K562 (cell line): Measurements from ENCODE around the gene CNTN5. TPM values are rescaled to one million over a fixed set of nuclear protein-coding genes. Genes with fewer than 3 reads are reported as not detected.

Experiments used
- ATAC-seq: fragments of 200-7000 bp; cut with Tn5 transposase; 3 replicates; pipeline ENCODE4 v1.9.1; 2020; ENCODE audit warnings: moderate library complexity
- BruUV-seq: library from RNA; stranded (reverse); fragments of 400-500 nt; replicated peaks from 2 replicates; lab custom pipeline; 2021; lab: Mats Ljungman, UMichigan
- CTCF ChIA-PET: fragments of 300-600 bp; formaldehyde crosslinking; extraction: SDS; loops from one replicate; lab custom pipeline; 2021; ENCODE audit warnings: low intra/inter-chr PET ratio; lab: Yijun Ruan, JAX
- POLR2A ChIA-PET: fragments of 300-600, 350-650 bp; sonication (Branson Sonifier 250); formaldehyde crosslinking; extraction: SDS; loops from one replicate; lab custom pipeline; 2021; ENCODE audit warnings: antibody characterized with exemption, inconsistent platforms; lab: Yijun Ruan, JAX
- DNase-seq, 4 experiments: peaks; one replicate each; pipeline versions ENCODE4 v3.0.0 to v3.0.0-alpha.2; 2011 to 2018; ENCODE audit warnings: low spot score in 3 of 4, mixed read lengths in 3 of 4; ENCODE audit errors: extremely low read depth in 1 of 4
- FAIRE-seq: peaks from 2 replicates; lab custom pipeline; 2011; peaks lifted over from hg19 to GRCh38; lab: Jason Lieb, UNC
- H2AFZ ChIP-seq: 2 replicates; pipeline ENCODE4 v1.6.0; 2011; ENCODE audit warnings: low read depth, low read length, control low read depth, inconsistent platforms
- H3K27ac ChIP-seq: fragments of 200-600 bp; 3 replicates; pipeline ENCODE4 v1.8.0; 2011; ENCODE audit warnings: low read depth, mild to moderate bottlenecking, control low read depth, inconsistent platforms, low read length, moderate library complexity, mixed read lengths; ENCODE audit errors: extremely low read depth
- H3K27me3 ChIP-seq, 2 experiments: fragments of 300-600 bp in 1 of 2; 2 replicates in 1 of 2; 3 replicates in 1 of 2; pipeline versions ENCODE4 v1.6.0 to v1.8.0; 2011; ENCODE audit warnings: inconsistent platforms in 2 of 2, low read length in 2 of 2, mild to moderate bottlenecking in 1 of 2, mixed read lengths in 1 of 2, moderate library complexity in 1 of 2; ENCODE audit not compliant: control insufficient read depth in 2 of 2, insufficient read depth in 2 of 2
- H3K36me3 ChIP-seq: fragments of 300-600 bp; 3 replicates; pipeline ENCODE4 v1.8.0; 2011; ENCODE audit warnings: mild to moderate bottlenecking, low read length, inconsistent platforms; ENCODE audit not compliant: control insufficient read depth, insufficient read depth
- H3K4me1 ChIP-seq, 2 experiments: fragments of 200-600 bp in 1 of 2; replicated peaks in 1 of 2; 2 replicates in 1 of 2; 3 replicates in 1 of 2; pipeline versions ENCODE4 v1.5.1 to v1.8.0; 2011; ENCODE audit warnings: inconsistent platforms in 2 of 2, low read length in 2 of 2, mild to moderate bottlenecking in 1 of 2, mixed read lengths in 1 of 2, moderate library complexity in 1 of 2; ENCODE audit not compliant: control insufficient read depth in 2 of 2, insufficient read depth in 2 of 2
- H3K4me2 ChIP-seq: 2 replicates; pipeline ENCODE4 v1.6.1; 2011; ENCODE audit warnings: low read length, control low read depth, inconsistent platforms, mixed read lengths; ENCODE audit not compliant: insufficient read depth
- H3K4me3 ChIP-seq: fragments of 200-600 bp; sonication (generic), shearing (Covaris generic); 2 replicates; pipeline ENCODE4 v1.5.1; 2016; ENCODE audit warnings: control low read depth, inconsistent platforms
- H3K79me2 ChIP-seq: fragments of 200-600 bp; 3 replicates; pipeline ENCODE4 v1.8.0; 2011; ENCODE audit warnings: low read length, inconsistent platforms; ENCODE audit not compliant: control insufficient read depth, insufficient read depth
- H3K9ac ChIP-seq, 2 experiments: 2 replicates each; pipeline versions ENCODE4 v1.6.0 to v1.6.1; 2011; ENCODE audit warnings: low read depth in 2 of 2, low read length in 2 of 2, control low read depth in 1 of 2, inconsistent platforms in 1 of 2, mild to moderate bottlenecking in 1 of 2, mixed read lengths in 1 of 2; ENCODE audit not compliant: insufficient read depth in 1 of 2
- H3K9me1 ChIP-seq: one replicate; pipeline ENCODE4 v1.6.0; 2011; ENCODE audit warnings: inconsistent platforms, mild to moderate bottlenecking, low read length, moderate library complexity; ENCODE audit not compliant: control insufficient read depth, insufficient read depth
- H3K9me3 ChIP-seq: replicated peaks from 2 replicates; pipeline ENCODE4 v1.5.1; 2011; ENCODE audit warnings: low read depth, low read length, inconsistent platforms; ENCODE audit not compliant: control insufficient read depth, insufficient read depth
- H4K20me1 ChIP-seq: replicated peaks from 2 replicates; pipeline ENCODE4 v1.6.1; 2011; ENCODE audit warnings: low read length, inconsistent platforms, mixed read lengths; ENCODE audit not compliant: control insufficient read depth, insufficient read depth
- IFI16 ChIP-seq: fragments of 250-450 bp; sonication (Bioruptor Pico); IDR thresholded peaks from 2 replicates; pipeline ENCODE4 v2.1.2; 2022; ENCODE audit warnings: mild to moderate bottlenecking, inconsistent platforms
- MEF2D ChIP-seq: conservative IDR thresholded peaks from 2 replicates; pipeline ENCODE4 v1.6.1; 2016; ENCODE audit warnings: low read depth, missing genetic modification characterization, missing compliant biosample characterization
- NFIC ChIP-seq: fragments of 450-650 bp; IDR thresholded peaks from 2 replicates; pipeline ENCODE4 v1.6.1; 2017; ENCODE audit warnings: mild to moderate bottlenecking, inconsistent platforms
- PPARD ChIP-seq: fragments of 250-450 bp; sonication (Bioruptor Pico); IDR thresholded peaks from 2 replicates; pipeline ENCODE4 v1.8.0; 2022; ENCODE audit warnings: inconsistent platforms, mild to moderate bottlenecking, moderate library complexity
- WGBS: fragments of 100-300 bp; shearing (Covaris generic); methylation state at CpG from one replicate; pipeline ENCODE4 v1.1.6; 2016; ENCODE audit warnings: low coverage, mixed read lengths; ENCODE audit not compliant: insufficient coverage; ENCODE audit errors: missing lambda C conversion rate; 5-methylcytosine and 5-hydroxymethylcytosine counted together
- in situ Hi-C: fragments of 300-500 bp; cut with MboI; formaldehyde crosslinking; loops from 4 replicates; pipeline ENCODE4 v1.15.0; 2018; ENCODE audit warnings: inconsistent platforms, mixed read lengths
- intact Hi-C: fragments of 100-400 bp; cut with micrococcal nuclease; formaldehyde crosslinking; loops from 2 replicates; pipeline ENCODE4 v1.14.2; 2022
- polyA plus RNA-seq, 8 experiments: library from polyadenylated mRNA; depleted of rRNA in 4 of 8; stranded (reverse) in 5 of 8; unstranded in 3 of 8; fragments of >200 nt; fragmentation: Nextera tagmentation in 2 of 8; fragmentation: Illumina TruSeq in 1 of 8; extraction: Ambion mirVana in 2 of 8; extraction: Trizol in 1 of 8; gene quantifications; 2 replicates each; pipeline versions ENCODE4 v1.2.1 to v1.2.3, GENCODE V29; 2011 to 2014; ENCODE audit warnings: inconsistent platforms in 1 of 8, missing spikeins in 1 of 8
- total RNA-seq, 7 experiments: library from RNA; depleted of rRNA in 6 of 7; stranded (reverse); fragments of >200 nt in 6 of 7; fragmentation: Illumina TruSeq in 2 of 7; extraction: Trizol in 2 of 7; gene quantifications; 2 replicates each; pipeline versions ENCODE4 v1.2.1 to v1.2.3, GENCODE V29; 2011 to 2021; ENCODE audit warnings: low replicate concordance in 1 of 7
- TF ChIP-seq, protein P1 (sequence below), 2 experiments: fragments of 450-650 bp; conservative IDR thresholded peaks; 2 replicates each; pipeline ENCODE4 v1.6.1; 2017; ENCODE audit warnings: mild to moderate bottlenecking in 2 of 2, moderate library complexity in 2 of 2

The CNTN5 gene
- total and polyA plus RNA-seq, 9 of the 15 experiments (the other 6 are each of a cell fraction or from before 2014, with no cell fraction given) = 0.03 TPM; not detected in 8

DNA sequence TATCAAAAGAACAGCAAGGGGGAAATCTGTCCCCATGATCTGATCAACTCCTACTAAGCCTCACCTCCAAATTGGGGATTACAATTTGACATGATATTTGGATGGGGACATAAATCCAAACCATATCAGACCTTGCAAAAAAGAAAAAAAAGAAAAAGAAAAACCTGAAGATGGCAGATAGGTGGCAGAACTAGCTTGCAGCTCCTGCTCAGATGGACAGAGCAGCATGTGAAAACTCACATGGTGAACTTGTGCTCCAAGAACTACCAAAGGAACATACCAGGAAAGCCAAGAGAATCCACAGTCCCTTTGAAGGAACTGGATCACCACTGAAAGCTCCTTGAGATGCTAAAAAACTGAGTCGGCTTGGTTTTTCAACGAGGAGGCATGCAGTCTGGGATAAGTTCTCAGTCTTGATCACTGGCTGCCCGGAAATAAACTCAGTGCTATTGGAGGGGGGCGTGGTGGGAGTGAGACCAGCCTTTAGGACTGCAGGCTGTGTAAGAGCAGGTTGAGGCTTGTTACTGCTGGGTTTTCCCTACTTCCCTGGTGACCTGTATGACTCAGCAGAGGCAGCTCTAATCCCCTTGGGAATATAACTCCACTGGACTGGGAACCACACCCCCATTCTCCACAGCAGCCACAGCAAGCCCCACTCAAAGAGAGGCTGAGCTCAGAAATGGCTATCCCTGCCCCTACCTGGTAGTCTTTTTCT lies 1308.0 kb downstream of the CNTN5 start:
- H3K4me3 ChIP-seq = no peak overlapping the region
- no peaks in the 10 kb centered on the region for H3K79me2 ChIP-seq
- no peaks in the 10 kb centered on the region for H3K9me3 ChIP-seq
- intact Hi-C loops (no loop called here), in situ Hi-C loops (no loop called here)
- no peak overlapping the region for H3K9ac ChIP-seq
- H2AFZ ChIP-seq = no peak overlapping the region
- no peaks in the 10 kb centered on the region for H3K27me3 ChIP-seq
- H3K36me3 ChIP-seq = no peaks in the 10 kb centered on the region
- no peak for TF ChIP-seq MEF2D (tag)
- TF ChIP-seq, protein P1, sequence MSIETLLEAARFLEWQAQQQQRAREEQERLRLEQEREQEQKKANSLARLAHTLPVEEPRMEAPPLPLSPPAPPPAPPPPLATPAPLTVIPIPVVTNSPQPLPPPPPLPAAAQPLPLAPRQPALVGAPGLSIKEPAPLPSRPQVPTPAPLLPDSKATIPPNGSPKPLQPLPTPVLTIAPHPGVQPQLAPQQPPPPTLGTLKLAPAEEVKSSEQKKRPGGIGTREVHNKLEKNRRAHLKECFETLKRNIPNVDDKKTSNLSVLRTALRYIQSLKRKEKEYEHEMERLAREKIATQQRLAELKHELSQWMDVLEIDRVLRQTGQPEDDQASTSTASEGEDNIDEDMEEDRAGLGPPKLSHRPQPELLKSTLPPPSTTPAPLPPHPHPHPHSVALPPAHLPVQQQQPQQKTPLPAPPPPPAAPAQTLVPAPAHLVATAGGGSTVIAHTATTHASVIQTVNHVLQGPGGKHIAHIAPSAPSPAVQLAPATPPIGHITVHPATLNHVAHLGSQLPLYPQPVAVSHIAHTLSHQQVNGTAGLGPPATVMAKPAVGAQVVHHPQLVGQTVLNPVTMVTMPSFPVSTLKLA (conservative IDR thresholded peaks at IDR 0.05) = no peak
- H3K4me2 ChIP-seq = no peak overlapping the region
- ATAC-seq = no peak
- BruUV-seq = no TSS peak
- POLR2A ChIA-PET = interaction anchor here (0.7 kb wide), 1 partner anchor 598 kb away, joined by 5 read pairs; no protein-coding TSS in a partner anchor
- no peak for FAIRE-seq
- H3K27ac ChIP-seq = no peak overlapping the region
- CTCF ChIA-PET = no interaction called here
- H3K4me1 ChIP-seq = no peaks in the 10 kb centered on the region
- no peaks in the 10 kb centered on the region for H4K20me1 ChIP-seq
- H3K9me1 ChIP-seq = no peaks in the 10 kb centered on the region
- DNase-seq = no peak
- WGBS = 0% methylated on average over 3 of the region's 4 CpGs

DNA sequence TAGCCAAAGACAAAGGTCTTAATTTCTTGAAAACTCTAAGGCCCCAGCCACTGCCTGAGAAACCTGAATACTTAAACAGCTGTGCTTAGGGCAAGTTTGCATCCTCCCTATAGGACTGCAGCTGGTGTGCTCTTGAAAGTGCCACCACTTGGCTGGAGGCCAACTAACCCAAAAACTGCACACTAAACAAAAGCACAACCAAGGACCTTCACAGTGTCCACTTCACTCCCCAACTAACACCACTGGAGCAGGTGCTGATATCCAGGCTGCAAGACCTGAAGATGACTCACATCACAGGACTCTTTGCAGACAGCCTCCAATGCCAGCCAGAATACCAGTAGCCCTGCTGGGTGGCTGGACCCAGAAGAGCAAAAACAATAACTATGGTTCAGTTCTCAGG lies 1308.6 kb downstream of the CNTN5 start:
- in situ Hi-C loops = no loop called here
- TF ChIP-seq NFIC = peak; percentile 31; the same call in 1 of the 2 replicates
- no peak for TF ChIP-seq IFI16 (CRISPR knock-in tag)
- no peak for TF ChIP-seq PPARD
- TF ChIP-seq, all 486 proteins: peak for 1
- intact Hi-C loops = no loop called here
- POLR2A ChIA-PET = no interaction called here
- no peak overlapping the region for H3K27ac ChIP-seq
- no peak for FAIRE-seq
- no peak overlapping the region for H3K4me3 ChIP-seq
- no peaks in the 10 kb centered on the region for H3K9me1 ChIP-seq
- H3K4me1 ChIP-seq = no peaks in the 10 kb centered on the region
- no peak for DNase-seq
- no peaks in the 10 kb centered on the region for H4K20me1 ChIP-seq
- no peak overlapping the region for H3K9ac ChIP-seq
- H3K79me2 ChIP-seq = no peaks in the 10 kb centered on the region
- no peaks in the 10 kb centered on the region for H3K9me3 ChIP-seq
- no TSS peak for BruUV-seq
- ATAC-seq = no peak
- no peak overlapping the region for H3K4me2 ChIP-seq
- CTCF ChIA-PET = no interaction called here
- H3K27me3 ChIP-seq = no peaks in the 10 kb centered on the region
- no peaks in the 10 kb centered on the region for H3K36me3 ChIP-seq
- no peak overlapping the region for H2AFZ ChIP-seq
